Thyroid gland (tissue), 4 donors: Measurements from ENCODE around the gene ZNF506. TPM values are rescaled to one million over a fixed set of nuclear protein-coding genes. Genes with fewer than 3 reads are reported as not detected.
"Not testable (repeated sequence)": the region's sequence is repeated elsewhere in the genome, so short reads cannot be mapped to it uniquely, and the experiment has no call there.

ENCODE experiments used
- DNase-seq, 2 donors: peaks; one replicate each; pipeline ENCODE4 v3.0.0-alpha.2; 2019
- H3K27ac ChIP-seq, 3 donors: fragments of 200-600 bp; sonication (generic); 1 replicate in 2 of 3; 2 replicates in 1 of 3; pipeline ENCODE4 v1.5.1; 2016 to 2019; ENCODE audit warnings: mild to moderate bottlenecking in 1 of 3, moderate library complexity in 1 of 3
- H3K27me3 ChIP-seq: fragments of 200-600 bp; sonication (generic); one replicate; pipeline ENCODE4 v1.5.1; 2019
- H3K36me3 ChIP-seq, 2 donors: fragments of 200-600 bp; sonication (generic); one replicate each; pipeline ENCODE4 v1.5.1; 2016 to 2019
- H3K4me1 ChIP-seq, 2 donors: fragments of 200-600 bp; sonication (generic); one replicate each; pipeline ENCODE4 v1.5.1; 2017 to 2019
- H3K4me3 ChIP-seq, 3 donors: fragments of 200-600 bp; sonication (generic); replicated peaks in 1 of 3; 1 replicate in 2 of 3; 2 replicates in 1 of 3; pipeline ENCODE4 v1.5.1; 2016; ENCODE audit warnings: mild to moderate bottlenecking in 1 of 3
- H3K9me3 ChIP-seq: fragments of 200-600 bp; sonication (generic); one replicate; pipeline ENCODE4 v1.5.1; 2017
- POLR2A ChIP-seq, 2 donors: fragments of 450-650 bp; IDR thresholded peaks; one replicate each; pipeline ENCODE4 v1.6.1; 2017; ENCODE audit warnings: antibody characterized with exemption in 2 of 2, mild to moderate bottlenecking in 2 of 2, moderate library complexity in 1 of 2
- WGBS, 2 donors: methylation state at CpG; one replicate each; pipeline ENCODE4 v1.1.5; 2017; 5-methylcytosine and 5-hydroxymethylcytosine counted together
- intact Hi-C: fragments of 100-400 bp; cut with DNase I; formaldehyde crosslinking; loops from one replicate; pipeline ENCODE4 v1.15.1; 2023
- total RNA-seq, 4 donors: library from RNA; depleted of rRNA; stranded (reverse); fragments of >200 nt; gene quantifications; one replicate each; pipeline ENCODE4 v1.2.3, GENCODE V29; 2016
- TF ChIP-seq, protein P1 (sequence below), 6 experiments: fragments of 200-600 bp in 3 of 6; fragments of 450-650 bp in 3 of 6; sonication (generic) in 3 of 6; IDR thresholded peaks; one replicate each; pipeline ENCODE4 v1.5.1; 2016 to 2019; ENCODE audit warnings: antibody characterized with exemption in 6 of 6, mild to moderate bottlenecking in 2 of 6, inconsistent platforms in 1 of 6, moderate library complexity in 1 of 6

Gene ZNF506
- total RNA-seq, 4 donors from 2014 or later, result 57.9 to 112 (median 76.5) TPM

DNA sequence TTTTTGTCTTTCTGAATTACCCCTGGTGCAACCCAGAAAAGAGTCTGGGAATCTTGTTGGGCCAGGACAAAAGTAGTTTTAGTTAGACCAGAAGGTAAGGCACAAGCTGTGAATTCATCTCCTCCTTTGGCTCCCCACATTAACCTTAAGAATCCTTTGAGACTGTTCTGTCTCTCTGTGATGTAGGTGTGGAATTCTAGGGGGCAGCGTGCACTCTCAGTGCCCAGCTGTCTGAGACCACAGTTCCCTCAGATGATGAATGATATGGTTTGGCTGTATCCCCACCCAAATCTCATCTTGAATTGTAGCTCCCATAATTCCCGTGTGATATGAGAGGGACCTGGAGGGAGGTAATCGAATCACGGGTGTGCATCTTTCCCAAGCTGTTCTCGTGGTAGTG, 43.9 kb downstream of the ZNF506 start:
- intact Hi-C loops, result loop anchor here (2.0 kb wide), 1 partner anchor 43 kb away; the partner anchor contains the start of gene ZNF506
- H3K27ac ChIP-seq, result no peak overlapping the region
- peaks cover 16 to 29% of the 10 kb centered on the region in 2 donors for H3K4me1 ChIP-seq
- DNase-seq, result no peak
- no peaks in the 10 kb centered on the region for H3K9me3 ChIP-seq
- no peak for TF ChIP-seq POLR2A (IDR thresholded peaks at IDR 0.05)
- TF ChIP-seq, protein P1, sequence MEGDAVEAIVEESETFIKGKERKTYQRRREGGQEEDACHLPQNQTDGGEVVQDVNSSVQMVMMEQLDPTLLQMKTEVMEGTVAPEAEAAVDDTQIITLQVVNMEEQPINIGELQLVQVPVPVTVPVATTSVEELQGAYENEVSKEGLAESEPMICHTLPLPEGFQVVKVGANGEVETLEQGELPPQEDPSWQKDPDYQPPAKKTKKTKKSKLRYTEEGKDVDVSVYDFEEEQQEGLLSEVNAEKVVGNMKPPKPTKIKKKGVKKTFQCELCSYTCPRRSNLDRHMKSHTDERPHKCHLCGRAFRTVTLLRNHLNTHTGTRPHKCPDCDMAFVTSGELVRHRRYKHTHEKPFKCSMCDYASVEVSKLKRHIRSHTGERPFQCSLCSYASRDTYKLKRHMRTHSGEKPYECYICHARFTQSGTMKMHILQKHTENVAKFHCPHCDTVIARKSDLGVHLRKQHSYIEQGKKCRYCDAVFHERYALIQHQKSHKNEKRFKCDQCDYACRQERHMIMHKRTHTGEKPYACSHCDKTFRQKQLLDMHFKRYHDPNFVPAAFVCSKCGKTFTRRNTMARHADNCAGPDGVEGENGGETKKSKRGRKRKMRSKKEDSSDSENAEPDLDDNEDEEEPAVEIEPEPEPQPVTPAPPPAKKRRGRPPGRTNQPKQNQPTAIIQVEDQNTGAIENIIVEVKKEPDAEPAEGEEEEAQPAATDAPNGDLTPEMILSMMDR (IDR thresholded peaks at IDR 0.05), result no peak
- H3K4me3 ChIP-seq, result no peak overlapping the region
- H3K36me3 ChIP-seq, result no peaks in the 10 kb centered on the region
- 78 to 84% methylated on average over 5 of the region's 5 CpGs for WGBS, 2 donors
- no peaks in the 10 kb centered on the region for H3K27me3 ChIP-seq

DNA sequence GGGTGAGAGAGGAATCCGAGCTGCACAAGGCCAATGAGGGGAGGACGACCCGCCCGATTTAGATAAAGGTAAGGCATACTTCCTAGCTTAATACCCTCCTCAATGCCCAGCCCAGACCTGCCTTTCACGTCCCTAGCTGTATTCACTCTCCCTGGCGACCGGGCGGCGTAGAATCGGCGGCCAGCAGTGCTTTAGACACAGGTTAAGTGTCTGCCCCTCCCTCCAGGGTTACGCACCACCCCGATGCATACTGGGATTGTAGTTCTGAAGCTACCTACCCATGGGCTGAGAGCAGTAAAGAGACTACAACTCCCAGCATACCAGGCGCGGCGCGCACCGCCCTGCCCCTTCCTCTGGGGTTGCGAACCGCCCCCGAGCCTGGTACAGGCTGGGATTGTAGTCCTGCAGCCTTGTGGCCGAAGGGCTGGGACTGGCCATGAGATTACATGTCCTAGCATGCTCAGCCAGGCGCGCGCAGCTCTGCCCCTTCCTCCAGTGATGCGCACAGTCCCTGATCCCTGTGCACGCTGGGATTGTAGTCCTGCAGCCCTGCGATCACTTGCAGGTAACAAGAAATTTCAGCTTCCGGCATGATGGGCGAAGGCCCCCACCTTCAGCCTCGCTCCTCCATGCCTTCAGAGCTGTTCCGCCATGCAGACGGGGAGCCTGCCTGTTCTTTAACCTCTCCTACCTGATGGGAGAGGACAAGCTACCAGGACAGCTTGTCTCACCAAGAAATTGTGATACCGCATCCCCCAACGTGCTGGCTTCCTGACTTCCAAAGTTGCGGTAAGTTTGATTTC, 45.1 kb downstream of the ZNF506 start:
- Histone ChIP-seq H3K4me1 (peaks cover 16 to 19% of the 10 kb centered on the region in 2 donors), H3K27ac (peak overlapping the region; percentile 39 to 74 (median 59)), H3K36me3 (no peaks in the 10 kb centered on the region), H3K9me3 (no peaks in the 10 kb centered on the region), H3K4me3 (peak overlapping the region; percentile 20 to 76 (median 61)), H3K27me3 (no peaks in the 10 kb centered on the region)
- intact Hi-C loops, result loop anchor here (2.0 kb wide), 1 partner anchor 44 kb away; the partner anchor contains the start of gene ZNF506
- TF ChIP-seq, protein P1 (IDR thresholded peaks at IDR 0.05), result peak in 2 of 6 experiments; percentile 10
- TF ChIP-seq POLR2A (IDR thresholded peaks at IDR 0.05), result peak in 1 of 2 donors; percentile 82
- peak; percentile 99 for DNase-seq
- 0 to 1% methylated on average over 10 to 19 of the region's 36 CpGs for WGBS, 2 donors

DNA sequence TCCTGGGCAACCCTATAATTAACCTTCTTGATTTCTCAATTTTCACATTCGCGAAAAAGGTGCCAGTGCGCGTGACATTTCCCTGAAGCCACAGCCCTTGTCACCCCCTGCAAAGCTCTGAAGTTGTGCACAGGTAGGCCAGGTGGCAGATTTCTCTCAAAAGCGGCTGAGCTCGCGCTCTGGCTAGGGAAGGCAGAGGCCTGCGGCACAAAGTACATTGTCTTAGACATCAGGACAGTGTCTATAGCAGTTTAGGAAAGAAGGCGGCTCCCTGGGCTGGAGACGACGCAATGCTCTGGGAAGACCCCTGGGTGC, 45.7 kb downstream of the ZNF506 start:
- no peak for TF ChIP-seq POLR2A (IDR thresholded peaks at IDR 0.05)
- TF ChIP-seq, protein P1 (IDR thresholded peaks at IDR 0.05), result no peak
- no peaks in the 10 kb centered on the region for H3K27me3 ChIP-seq
- intact Hi-C loops, result loop anchor here (2.0 kb wide), 1 partner anchor 45 kb away; the partner anchor contains the start of gene ZNF506
- peak overlapping the region; percentile 15 to 76 (median 61) for H3K4me3 ChIP-seq
- H3K9me3 ChIP-seq, result no peaks in the 10 kb centered on the region
- no peak for DNase-seq
- peak overlapping the region; percentile 39 to 74 (median 59) for H3K27ac ChIP-seq
- no peaks in the 10 kb centered on the region for H3K36me3 ChIP-seq
- peaks cover 15 to 16% of the 10 kb centered on the region in 2 donors for H3K4me1 ChIP-seq
- WGBS, 2 donors, result 0 to 1% methylated on average over 9 to 11 of the region's 11 CpGs

DNA sequence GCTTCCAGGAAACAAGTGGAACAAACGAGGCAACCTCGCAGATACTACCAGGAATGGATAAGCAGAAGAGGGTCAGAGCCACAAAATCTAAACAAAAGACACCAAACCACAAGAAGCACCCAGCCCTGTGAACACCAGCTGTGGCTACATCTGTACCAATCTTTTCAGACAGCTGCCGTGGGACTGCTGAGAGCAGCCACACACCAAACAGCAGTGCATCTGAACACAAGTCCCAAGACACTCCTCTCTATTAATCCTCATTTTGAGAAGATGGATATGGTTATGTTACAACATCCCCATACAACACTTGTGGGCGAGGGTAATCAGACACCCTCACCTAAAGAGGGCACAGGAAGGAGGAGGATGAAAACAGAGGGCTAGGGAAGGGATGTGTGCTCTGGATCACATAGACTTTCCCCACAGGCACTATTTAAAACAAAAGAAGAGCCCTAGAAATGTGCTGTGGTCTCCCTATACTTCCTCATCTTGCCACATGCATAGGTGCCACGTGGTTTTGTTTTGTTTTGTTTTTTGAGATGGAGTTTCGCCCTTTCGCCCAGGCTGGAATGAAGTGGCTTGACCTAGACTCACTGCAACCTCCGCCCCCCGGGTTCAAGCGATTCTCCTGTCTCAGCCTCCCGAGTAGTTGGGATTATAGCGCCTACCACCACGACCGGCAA, 47.1 kb downstream of the ZNF506 start:
- Histone ChIP-seq H3K36me3 (no peaks in the 10 kb centered on the region), H3K27ac (no peak overlapping the region), H3K9me3 (no peaks in the 10 kb centered on the region), H3K27me3 (no peaks in the 10 kb centered on the region), H3K4me3 (no peak overlapping the region), H3K4me1 (peaks cover 15 to 16% of the 10 kb centered on the region in 2 donors)
- TF ChIP-seq, protein P1 (IDR thresholded peaks at IDR 0.05), result no peak
- TF ChIP-seq POLR2A (IDR thresholded peaks at IDR 0.05), result no peak
- DNase-seq, result no peak
- 90 to 91% methylated on average over 14 of the region's 14 CpGs for WGBS, 2 donors
- intact Hi-C loops, result no loop called here

DNA sequence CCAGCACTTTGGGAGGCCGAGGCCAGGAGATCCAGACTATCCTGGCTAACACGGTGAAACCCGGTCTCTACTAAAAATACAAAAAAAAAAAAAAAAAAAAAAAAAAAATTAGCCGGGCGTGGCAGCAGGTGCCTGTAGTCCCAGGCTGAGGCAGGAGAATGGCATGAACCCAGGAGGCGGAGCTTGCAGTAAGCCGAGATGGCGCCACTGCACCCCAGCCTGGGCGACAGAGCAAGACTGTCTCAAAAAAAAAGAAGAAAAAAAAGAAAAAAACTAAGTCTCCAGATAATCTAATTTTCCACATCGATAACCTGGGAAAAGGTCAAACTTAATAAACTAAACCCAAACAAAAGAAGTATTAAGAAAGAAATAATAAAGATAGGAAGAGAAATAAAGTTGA, 49.6 kb downstream of the ZNF506 start:
- intact Hi-C loops, H3K4me3 ChIP-seq, H3K27me3 ChIP-seq, H3K9me3 ChIP-seq, H3K4me1 ChIP-seq, H3K36me3 ChIP-seq: not testable (repeated sequence)
- peak; percentile 64 to 69 for DNase-seq
- 71 to 75% methylated on average over 10 of the region's 10 CpGs for WGBS, 2 donors
- peak overlapping the region in 2 of 3 donors; percentile 37 to 40 for H3K27ac ChIP-seq

DNA sequence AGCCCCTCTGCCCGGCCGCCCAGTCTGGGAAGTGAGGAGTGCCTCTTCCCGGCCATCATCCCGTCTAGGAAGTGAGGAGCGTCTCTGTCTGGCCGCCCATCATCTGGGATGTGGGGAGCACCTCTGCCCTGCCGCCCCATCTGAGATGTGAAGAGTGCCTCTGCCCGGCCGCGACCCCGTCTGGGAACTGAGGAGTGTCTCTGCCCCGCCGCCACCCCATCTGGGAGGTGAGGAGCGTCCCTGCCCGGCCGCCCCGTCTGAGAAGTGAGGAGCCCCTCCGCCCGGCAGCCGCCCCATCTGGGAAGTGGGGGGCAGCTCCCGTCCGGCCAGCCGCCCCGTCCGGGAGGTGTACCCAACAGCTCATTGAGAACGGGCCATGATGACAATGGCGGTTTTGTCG, 51.6 kb downstream of the ZNF506 start:
- H3K4me1 ChIP-seq, H3K9me3 ChIP-seq, H3K4me3 ChIP-seq, intact Hi-C loops, DNase-seq, H3K27ac ChIP-seq, H3K36me3 ChIP-seq, H3K27me3 ChIP-seq: not testable (repeated sequence)
- WGBS, 2 donors, result 96 to 97% methylated on average over 14 to 25 of the region's 28 CpGs
